H1 (cell line): Measurements from ENCODE around the gene ZBTB20. TPM values are rescaled to one million over a fixed set of nuclear protein-coding genes. Genes with fewer than 3 reads are reported as not detected.

ENCODE experiments used
- CEBPB ChIP-seq: IDR thresholded peaks from 2 replicates; pipeline ENCODE4 v1.6.1; 2012; ENCODE audit warnings: low read depth, low read length
- CHD7 ChIP-seq: fragments of 300-600 bp; sonication (generic); IDR thresholded peaks from 2 replicates; pipeline ENCODE4 v1.7.1; 2012; ENCODE audit warnings: low read length, moderate library complexity, mild to moderate bottlenecking, inconsistent platforms; ENCODE audit not compliant: insufficient replicate concordance
- EP300 ChIP-seq, 2 experiments: IDR thresholded peaks; 1 replicate in 1 of 2; 2 replicates in 1 of 2; pipeline ENCODE4 v1.6.1; 2011 to 2012; ENCODE audit warnings: low read depth in 2 of 2, low read length in 2 of 2, mild to moderate bottlenecking in 2 of 2, borderline replicate concordance in 1 of 2, inconsistent platforms in 1 of 2, moderate library complexity in 1 of 2
- EZH2 ChIP-seq: fragments of 200-600 bp; sonication (generic); IDR thresholded peaks from 2 replicates; pipeline ENCODE4 v1.7.1; 2012; ENCODE audit warnings: low read depth, mild to moderate bottlenecking, moderate library complexity, low read length, inconsistent platforms; ENCODE audit not compliant: severe bottlenecking
- JUN ChIP-seq: IDR thresholded peaks from 2 replicates; pipeline ENCODE4 v1.6.1; 2011; ENCODE audit warnings: low read depth, mild to moderate bottlenecking, improper control_type of control experiment, low read length
- KDM4A ChIP-seq: IDR thresholded peaks from one replicate; pipeline ENCODE4 v1.7.1; 2012; ENCODE audit warnings: low read depth, mild to moderate bottlenecking, moderate library complexity, low read length, inconsistent platforms; ENCODE audit not compliant: severe bottlenecking
- PHF8 ChIP-seq: fragments of 200-600 bp; sonication (generic); conservative IDR thresholded peaks from 2 replicates; pipeline ENCODE4 v1.7.1; 2012; ENCODE audit warnings: low read depth, mild to moderate bottlenecking, inconsistent platforms, low read length, moderate library complexity
- SIRT6 ChIP-seq: IDR thresholded peaks from one replicate; pipeline ENCODE4 v1.7.1; 2012; ENCODE audit warnings: low read length, inconsistent platforms
- SP4 ChIP-seq: IDR thresholded peaks from 2 replicates; pipeline ENCODE4 v1.6.1; 2012; ENCODE audit warnings: low read length, inconsistent platforms
- polyA plus RNA-seq, 7 experiments: library from polyadenylated mRNA; depleted of rRNA in 3 of 7; stranded (reverse) in 5 of 7; unstranded in 2 of 7; fragments of >200 nt in 5 of 7; fragments of 200-250 nt in 2 of 7; gene quantifications; 1 replicate in 5 of 7; 2 replicates in 1 of 7; 4 replicates in 1 of 7; pipeline versions ENCODE4 v1.2.1 to v1.2.3, GENCODE V29; 2011 to 2013; ENCODE audit warnings: missing spikeins in 2 of 7, mixed read lengths in 2 of 7
- total RNA-seq: library from RNA; stranded (reverse); fragmentation: NEBNext Ultra II Directional; extraction: Animal tissue kit (Norgen Biotek cat#: 25700); gene quantifications from 2 replicates; pipeline ENCODE4 v1.2.1, GENCODE V29; 2021

Gene ZBTB20
- total and polyA plus RNA-seq, 2 of the 8 experiments (the other 6 are each of a cell fraction or from before 2014, with no cell fraction given), result 0.35 to 1.3 TPM

- no peak for TF ChIP-seq CHD7
- TF ChIP-seq PHF8, result no peak
- TF ChIP-seq JUN, result no peak
- TF ChIP-seq SP4, result 0 out of 2 replicates have a peak, but pooled peaks have one; percentile 29
- no peak for TF ChIP-seq EZH2
- TF ChIP-seq KDM4A, result no peak
- TF ChIP-seq CEBPB, result 0 out of 2 replicates have a peak, but pooled peaks have one; percentile 4
- no peak for TF ChIP-seq SIRT6
- no peak for TF ChIP-seq EP300 (IDR thresholded peaks at IDR 0.05; ENCODE audit: borderline replicate concordance in 1 of 2, low read depth in 2 of 2, low read length in 2 of 2)
These were observed 791.0 kb downstream of the ZBTB20 start (continued) for GRCh38 chr3:114356066-114356465.
